Erythroblast (primary cell): ENCODE measurements around the gene CCNA2.

Experiments used
- DNase-seq, 2 experiments: peaks; one replicate each; lab custom pipeline; 2025; lab: John Stamatoyannopoulos, UW
- GATA1 ChIP-seq: IDR thresholded peaks from 2 replicates; pipeline ENCODE4 v1.6.1; 2011; ENCODE audit warnings: low read depth, mild to moderate bottlenecking, control low read depth, low read length, moderate library complexity
- POLR2A ChIP-seq: IDR thresholded peaks from 2 replicates; pipeline ENCODE4 v1.6.1; 2011; ENCODE audit warnings: mild to moderate bottlenecking, low read length

The CCNA2 gene

DNA sequence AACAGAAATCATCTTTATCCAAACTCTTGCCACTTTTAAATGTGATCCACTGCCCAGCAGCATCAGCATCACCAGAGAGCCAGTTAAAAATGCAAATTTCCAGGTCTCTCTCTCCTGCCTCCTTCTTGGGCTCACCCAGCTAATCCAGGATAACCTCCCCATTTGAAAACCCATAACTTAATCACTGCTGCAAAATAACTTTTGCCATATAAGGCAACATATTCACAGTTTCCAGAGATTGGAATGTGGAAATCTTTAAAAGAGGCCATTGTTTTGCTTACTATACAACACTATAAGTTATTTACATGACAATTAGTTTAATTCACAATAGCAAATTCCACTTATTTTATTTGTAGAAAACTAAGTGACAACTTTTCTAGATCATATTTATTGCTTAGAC, 27.4 kb downstream of the CCNA2 start:
- TF ChIP-seq GATA1 (no peak), POLR2A (no peak)
- no peak for DNase-seq

- peak; percentile 94 to 97 for DNase-seq
- peak; percentile 90 for TF ChIP-seq GATA1
- TF ChIP-seq POLR2A, result peak; percentile 23
Measured at GRCh38 chr4:121794505-121795188, 29.0 kb downstream of the CCNA2 start.

DNA sequence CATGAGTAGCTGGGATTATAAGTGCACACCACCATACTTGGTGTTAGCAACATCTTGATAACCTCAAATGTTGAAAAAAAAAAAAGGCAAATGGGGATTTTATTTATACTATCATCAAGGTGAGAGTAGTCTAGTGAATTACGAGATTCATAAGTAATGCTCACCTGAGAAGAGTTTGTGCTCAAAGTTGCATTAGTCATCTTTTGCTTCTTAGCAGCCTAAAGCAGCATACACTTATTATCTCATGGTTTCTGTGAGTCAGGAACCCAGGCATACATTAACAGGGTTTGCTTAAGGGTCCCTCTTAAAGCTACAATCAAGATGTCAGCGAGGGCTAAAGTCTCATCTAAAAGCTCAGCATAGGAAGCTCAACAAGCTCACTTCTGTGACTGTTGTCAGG, 30.7 kb downstream of the CCNA2 start:
- peak; percentile 58 to 69 for DNase-seq
- TF ChIP-seq GATA1 (no peak), POLR2A (no peak)

- DNase-seq, result peak in 1 of 2 experiments; percentile 50
- TF ChIP-seq POLR2A (no peak), GATA1 (no peak)
Measured at GRCh38 chr4:121791481-121791880, 32.2 kb downstream of the CCNA2 start.

- TF ChIP-seq GATA1 (peak; percentile 87), POLR2A (peak; percentile 32)
- peak; percentile 92 to 98 for DNase-seq
Measured at GRCh38 chr4:121790976-121791375, 32.7 kb downstream of the CCNA2 start.

- TF ChIP-seq GATA1 (no peak), POLR2A (no peak)
- peak; percentile 74 to 76 for DNase-seq
Measured at GRCh38 chr4:121789960-121790829, 33.5 kb downstream of the CCNA2 start.

DNA sequence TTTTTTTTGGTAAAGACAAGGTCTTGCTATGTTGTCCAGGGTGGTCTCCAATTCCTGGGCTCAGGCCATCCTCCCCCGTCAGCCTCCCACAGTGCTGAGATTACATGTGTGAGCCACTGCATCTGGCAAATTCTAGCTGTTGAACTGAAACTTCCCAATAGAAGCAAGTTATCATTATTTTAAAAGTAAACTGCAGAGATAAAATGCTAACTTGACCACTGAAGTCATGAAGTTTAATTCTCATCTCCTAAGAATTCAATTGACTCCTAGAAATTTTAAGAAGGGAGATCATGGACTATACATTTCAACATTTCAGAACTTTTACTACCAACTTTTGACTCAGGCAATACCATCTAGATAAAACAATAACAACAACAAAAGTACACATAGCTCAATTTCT, 34.2 kb downstream of the CCNA2 start:
- DNase-seq, result no peak
- no peak for TF ChIP-seq POLR2A
- TF ChIP-seq GATA1, result no peak

- DNase-seq, result no peak
- TF ChIP-seq POLR2A (no peak), GATA1 (no peak)
Measured at GRCh38 chr4:121788896-121789295, 34.8 kb downstream of the CCNA2 start.

GRCh38 chr4:121786221-121786620, 37.5 kb downstream of the CCNA2 start:
- no peak for TF ChIP-seq POLR2A
- no peak for TF ChIP-seq GATA1
- no peak for DNase-seq

DNA sequence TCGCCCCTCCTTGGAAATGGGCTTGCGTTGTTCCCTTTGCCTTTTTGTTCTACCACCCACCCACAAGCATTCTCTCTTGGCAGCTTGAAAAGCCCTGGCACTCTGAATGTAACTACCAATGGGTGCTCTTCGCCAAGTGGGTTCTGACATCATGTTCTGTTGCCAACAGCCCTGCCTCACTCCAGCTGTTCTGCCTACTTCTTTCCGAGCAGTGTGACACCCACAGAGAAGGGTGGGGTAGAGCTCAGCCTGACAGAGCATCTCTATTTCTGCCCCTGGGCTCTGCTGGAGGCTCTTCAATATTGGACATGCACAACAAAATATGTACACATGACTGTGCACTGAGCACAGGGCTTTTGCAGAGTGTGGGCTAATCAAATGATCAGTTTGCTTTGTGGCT, 38.2 kb downstream of the CCNA2 start:
- DNase-seq, result peak in 1 of 2 experiments; percentile 57
- no peak for TF ChIP-seq GATA1
- no peak for TF ChIP-seq POLR2A

DNA sequence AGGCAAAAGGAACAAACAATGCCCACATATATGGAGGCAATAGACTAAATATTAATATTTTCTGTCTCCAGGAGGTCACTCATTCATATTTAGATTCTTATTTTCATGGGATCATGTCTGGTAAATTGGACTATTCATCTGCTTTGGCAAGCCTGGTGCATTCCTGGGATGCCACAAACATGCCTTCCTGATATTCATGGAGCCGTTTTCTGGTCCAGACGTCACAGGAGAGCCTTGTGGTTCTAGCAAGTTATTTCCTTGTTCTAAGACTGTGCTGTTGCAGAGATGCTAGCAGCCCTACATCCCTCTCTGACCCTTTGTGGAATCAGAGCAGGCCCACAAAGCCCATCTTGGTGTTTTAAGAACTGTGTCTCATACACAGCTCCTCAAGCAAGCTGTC, 38.7 kb downstream of the CCNA2 start:
- TF ChIP-seq POLR2A, result no peak
- TF ChIP-seq GATA1, result no peak
- DNase-seq, result no peak

DNA sequence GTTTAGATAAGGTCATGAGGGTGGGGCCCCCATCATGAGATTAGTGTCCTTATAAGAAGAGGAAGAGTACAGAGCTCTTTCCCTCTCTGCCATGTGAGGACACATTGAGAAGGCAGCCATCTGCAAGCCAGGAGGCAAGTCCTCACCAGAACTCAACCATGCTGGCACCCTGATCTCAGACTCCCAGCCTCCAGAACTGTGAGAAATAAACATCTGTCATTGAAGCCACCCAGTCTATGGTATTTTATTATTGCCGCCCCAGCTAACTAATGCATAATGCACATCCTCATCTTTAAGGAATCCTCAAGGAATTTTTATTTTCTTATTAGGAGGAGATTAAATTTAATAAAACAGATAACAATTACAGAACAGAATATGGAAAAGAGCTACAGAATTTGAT, 39.3 kb downstream of the CCNA2 start:
- TF ChIP-seq GATA1, result no peak
- no peak for TF ChIP-seq POLR2A
- no peak for DNase-seq

GRCh38 chr4:121783210-121783609, 40.5 kb downstream of the CCNA2 start:
- TF ChIP-seq POLR2A, result no peak
- TF ChIP-seq GATA1, result no peak
- peak in 1 of 2 experiments; percentile 55 for DNase-seq

DNA sequence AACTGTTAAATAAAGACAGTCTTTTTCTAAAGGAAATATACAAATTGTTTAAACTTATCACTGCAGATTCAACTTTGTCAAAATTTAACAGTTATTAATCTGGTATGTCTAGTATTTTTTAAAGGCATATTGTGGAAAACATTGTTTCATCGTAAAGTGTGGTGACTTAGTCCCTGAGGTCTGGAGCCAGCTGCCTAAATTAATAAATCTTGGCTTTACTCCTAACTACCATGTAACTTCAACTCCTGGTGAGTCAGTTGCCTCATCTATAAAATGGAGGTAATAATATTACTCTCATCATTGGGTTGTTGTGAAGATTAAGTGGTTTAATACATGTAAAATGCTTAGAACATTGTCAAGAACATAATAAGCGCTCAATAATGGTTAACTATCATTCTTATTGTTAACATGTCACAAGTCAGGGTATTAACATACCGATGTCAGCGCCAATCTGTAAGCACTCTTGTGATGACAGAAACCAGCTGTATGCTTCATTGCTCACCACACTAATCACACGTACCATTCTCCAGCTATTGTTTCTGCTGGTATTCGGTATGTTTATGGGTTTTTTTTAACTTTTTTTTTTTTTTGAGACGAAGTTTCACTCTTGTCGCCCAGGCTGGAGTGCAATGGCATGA, 44.6 kb downstream of the CCNA2 start:
- TF ChIP-seq POLR2A (no peak), GATA1 (no peak)
- no peak for DNase-seq
